ENCODE results near the gene PARD6G.
"Not testable (repeated sequence)": the region's sequence is repeated elsewhere in the genome, so short reads cannot be mapped to it uniquely, and the experiment has no call there.

Gene PARD6G

DNA sequence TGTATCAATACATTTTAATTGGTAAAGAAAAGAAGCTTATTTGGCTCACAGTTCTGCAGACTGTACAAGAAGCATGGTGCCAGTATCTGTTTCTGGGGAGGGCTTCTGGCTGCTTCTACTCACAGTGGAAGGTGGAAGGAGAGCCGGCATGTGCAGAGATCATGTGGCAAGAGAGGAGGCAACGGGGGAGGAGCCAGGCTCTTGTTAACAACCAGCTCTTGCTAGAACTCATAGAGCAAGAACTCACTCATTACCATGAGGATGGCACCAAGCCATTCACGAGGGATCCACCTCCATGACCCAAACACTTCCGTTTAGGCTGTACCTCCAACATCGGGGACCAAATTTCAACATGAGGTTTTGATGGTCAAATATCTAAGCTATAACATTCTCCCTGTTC lies 7.5 kb downstream of the PARD6G start:
- no peak for DNase-seq

DNA sequence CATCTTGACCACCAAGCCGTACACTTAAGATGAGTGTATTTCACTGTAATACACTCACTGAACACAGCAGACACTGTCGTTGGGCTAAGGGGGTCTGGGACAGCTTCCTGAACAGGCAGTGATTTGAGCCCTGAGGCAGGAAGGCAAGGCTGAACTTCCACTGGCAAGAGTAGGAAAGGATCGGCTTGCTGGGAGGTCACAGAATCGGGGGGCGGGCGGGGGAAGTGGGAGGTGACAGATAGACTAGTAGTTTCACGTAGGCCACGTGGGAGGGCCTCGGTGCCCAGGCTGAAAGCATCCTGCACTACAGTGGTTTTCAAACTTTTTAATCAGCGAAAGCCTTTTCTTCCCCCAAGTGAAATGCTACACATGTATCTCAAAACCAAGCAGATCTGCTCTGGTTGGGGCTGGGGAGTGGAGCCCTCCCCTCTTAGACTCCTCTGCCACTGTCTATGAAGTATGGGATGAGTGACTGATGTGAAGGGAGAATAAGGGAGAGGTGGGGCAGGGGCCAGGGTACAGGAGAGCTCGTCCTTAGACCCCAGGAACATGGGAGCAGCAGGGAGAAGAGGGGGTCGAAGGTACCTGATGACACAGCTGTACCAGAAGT lies 8.6 kb downstream of the PARD6G start:
- DNase-seq = no peak

DNA sequence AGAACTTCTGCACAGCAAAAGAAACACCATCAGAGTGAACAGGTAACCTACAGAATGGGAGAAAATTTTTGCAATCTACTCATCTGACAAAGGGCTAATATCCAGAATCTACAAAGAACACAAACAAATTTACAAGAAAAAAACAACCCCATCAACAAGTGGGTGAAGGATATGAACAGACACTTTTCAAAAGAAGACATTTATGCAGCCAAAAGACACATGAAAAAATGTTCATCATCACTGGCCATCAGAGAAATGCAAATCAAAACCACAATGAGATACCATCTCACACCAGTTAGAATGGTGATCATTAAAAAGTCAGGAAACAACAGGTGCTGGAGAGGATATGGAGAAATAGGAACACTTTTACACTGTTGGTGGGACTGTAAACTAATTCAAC lies 9.8 kb downstream of the PARD6G start:
- DNase-seq = not testable (repeated sequence)

DNA sequence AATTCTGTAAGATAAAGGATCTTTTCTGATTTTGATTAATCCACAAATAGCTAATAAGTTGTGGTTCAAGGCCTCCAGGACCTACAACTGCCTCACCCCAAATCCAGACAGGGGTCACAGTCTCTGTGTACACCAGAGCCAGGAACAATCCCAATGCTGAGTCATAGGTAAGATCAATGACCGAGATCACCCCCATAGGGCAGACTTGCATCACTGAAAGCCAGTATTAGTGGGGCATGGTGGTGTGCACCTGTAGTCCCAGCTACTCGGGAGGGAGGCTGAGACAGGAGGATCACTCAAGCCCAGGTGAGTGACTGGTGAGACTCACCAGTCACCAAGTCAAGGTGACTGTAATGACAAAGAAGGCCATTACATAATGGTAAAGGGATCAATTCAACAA lies 12.9 kb downstream of the PARD6G start:
- no peak for DNase-seq

DNA sequence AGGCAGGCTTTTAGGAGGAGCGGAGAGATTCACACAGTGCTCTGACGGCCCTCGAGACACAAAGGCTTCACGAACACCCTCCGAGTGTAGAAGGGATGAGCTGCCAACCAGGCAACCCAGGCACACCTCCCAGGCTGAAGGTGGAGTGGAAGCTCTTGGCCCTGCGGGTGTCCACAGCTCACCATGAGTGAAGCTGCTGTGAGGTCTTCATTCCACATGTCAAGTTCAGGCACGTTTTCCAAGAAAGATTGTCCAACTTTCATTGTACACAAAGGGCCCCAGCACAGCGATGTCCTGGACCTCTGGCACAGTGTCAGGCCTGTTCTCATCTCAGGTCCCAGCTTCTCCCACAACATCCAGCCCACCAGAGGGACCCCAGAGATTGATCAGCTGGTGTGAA lies 13.4 kb downstream of the PARD6G start:
- DNase-seq = no peak

DNA sequence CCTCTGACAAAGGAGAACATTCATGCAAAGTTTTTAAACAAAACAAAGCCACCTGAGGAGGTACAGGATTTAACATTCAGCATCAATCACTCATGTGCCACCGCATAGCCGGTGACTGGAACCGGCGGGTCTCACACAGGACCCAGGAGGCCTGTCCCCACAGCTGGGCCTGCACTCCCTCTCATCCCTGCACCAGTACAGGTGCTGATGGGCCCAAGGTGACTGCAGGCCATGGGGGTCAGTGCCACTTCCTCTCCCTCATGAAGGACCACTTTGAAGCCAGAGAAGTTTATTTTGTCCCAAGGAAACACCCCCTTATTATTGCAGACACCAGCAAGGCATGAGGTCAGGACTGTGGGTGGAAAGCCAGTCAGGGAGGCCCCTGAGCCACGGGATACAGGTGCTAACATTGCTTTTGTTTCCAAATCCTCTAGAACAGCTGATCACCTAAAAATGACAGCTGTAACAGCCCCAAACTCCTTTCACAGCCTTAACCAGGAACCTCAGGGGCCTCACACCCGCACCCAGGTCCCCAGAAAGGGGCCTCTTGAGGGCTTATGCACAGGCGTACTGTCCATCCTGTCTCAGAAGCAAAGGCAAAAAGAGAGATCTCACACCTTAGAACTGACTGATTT lies 14.0 kb downstream of the PARD6G start:
- no peak for DNase-seq

DNA sequence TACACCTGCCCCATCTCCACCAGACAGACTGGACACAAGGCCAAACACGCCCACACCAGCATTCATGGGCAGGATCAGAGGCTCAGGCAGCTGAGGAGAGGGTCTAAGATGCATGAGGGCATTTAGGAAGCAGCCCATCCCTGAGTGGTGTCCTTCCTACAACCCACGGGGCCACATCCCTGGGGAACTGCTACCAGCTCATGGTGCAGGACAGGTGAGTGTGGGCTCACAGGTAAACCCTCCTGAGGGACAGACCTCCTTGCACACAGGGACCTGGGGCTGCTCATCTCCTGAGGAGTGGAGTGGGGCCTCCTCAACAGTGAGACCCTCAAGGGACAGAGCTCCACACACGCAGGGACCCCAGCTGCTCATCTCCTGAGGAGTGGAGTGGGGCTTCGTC lies 14.6 kb downstream of the PARD6G start:
- no peak for DNase-seq

DNA sequence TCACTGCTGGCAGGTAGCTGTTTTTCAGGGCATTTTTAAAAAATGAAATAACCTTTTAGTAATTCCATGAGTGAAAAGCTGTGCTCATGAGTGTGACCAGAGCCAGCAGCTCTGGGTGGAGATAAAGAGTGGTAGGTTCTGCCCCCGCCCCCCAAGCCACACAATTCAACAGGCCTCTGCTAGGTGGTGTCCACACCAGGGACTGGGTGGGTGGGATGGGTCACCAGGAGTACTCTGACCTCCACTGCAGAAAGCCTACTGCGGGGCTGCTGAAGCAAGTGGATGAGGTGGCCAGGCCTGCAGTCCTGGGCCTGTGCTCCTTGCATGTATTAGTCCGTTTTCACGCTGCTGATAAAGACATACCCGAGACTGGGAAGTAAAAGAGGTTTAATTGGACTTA lies 15.3 kb downstream of the PARD6G start:
- DNase-seq = no peak

DNA sequence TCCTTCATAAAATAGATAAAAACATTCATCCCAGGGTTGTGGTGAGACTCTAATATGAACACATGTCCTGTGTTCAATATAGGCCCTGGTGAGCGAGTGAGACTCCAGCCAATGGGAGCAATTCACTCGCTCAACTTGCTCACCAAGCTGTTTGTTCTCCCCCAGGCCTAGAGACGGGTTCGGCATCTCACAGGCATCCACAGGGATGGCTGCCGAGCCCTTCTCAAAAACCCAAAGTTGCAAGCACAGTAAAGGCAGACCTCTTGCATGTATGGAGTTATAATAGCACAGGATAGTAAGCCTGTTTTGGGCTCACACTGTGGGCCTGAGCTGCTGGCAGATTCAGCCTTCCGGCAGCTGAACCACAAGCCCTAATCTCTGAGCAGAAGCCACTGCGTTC lies 15.7 kb downstream of the PARD6G start:
- no peak for DNase-seq

DNA sequence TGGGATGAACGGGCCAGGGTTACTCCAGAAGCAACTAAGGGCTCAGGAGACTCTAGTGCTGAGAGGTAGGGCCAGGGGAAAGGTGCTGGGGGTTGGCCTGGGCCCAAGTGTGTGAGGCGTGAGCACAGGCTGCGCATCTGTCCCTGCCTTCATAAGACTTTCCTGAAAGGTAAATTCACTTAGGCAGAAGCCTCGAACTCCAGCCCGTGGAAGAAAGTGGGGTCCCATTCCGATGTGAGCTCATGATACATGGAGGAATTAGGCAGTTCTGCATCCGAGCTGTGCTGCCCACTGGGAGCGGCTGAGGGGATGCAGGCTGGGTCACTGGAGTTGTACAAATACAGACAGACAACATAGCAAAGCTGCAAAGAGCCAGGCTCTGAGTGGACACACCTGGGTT lies 16.2 kb downstream of the PARD6G start:
- DNase-seq = no peak

DNA sequence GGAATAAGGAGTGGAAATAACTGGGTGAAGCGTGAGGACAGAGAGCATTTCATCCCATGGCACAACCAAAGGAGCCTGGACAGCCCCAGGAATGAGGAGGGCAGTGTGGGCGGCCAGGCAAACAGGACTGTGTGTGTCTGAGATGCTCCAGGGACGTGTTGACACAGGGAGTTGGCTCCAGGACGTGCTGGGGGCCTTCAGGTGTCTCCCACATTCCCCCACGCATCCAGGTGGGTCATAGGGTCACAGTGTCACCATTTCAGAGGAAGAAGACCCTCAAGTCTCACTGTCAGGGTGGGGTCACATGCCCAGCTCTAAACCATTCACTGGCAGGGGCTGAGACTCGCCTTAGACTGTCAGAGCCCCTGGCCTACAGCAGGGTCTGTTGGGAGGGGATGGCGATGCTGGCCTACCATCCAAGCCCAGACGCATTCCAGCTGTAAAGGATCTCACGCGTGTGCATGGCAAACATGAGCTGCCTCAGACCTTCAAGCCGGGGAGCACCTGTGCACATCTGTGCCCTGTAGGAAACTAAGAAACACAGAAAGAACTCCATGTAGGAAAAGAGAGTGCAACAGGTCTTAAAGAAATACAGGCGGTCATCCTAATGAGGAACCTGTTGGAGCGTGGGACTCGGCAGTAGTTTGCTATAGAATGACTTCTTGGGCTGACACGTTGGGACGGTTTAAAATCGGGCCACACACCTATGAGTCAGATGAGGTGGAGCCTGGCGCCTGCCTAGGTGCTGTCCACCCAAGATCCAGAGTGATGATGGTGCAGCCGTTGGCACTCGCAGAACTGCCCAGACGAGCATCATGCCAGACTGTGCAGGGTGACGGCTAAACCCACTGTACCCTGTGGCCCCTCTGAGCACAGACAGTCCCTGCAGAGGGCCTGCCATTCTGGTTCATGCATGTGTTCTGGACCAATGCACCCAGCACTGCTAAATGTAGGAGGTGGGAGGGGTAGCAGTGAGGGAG lies 17.3 kb downstream of the PARD6G start:
- DNase-seq = no peak

DNA sequence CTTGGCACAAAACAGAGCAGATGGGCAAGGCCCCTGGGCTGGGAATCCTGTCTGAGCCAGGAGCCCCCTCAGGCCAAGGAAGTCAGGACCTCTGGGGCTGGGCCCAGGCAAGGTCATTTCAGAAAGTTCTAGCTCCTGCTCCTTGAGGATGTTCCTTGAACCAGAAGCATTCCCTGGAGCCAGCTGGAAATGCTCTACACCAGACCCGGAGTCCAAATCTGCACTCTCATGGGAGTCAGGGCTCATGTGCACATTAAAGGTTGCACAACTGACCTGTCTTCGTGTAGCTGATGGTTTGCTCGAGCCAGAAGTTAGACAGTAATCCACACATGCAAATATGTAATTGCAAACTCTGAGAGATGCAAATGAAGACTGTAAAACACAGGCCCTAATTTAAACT lies 18.0 kb downstream of the PARD6G start:
- DNase-seq = no peak

DNA sequence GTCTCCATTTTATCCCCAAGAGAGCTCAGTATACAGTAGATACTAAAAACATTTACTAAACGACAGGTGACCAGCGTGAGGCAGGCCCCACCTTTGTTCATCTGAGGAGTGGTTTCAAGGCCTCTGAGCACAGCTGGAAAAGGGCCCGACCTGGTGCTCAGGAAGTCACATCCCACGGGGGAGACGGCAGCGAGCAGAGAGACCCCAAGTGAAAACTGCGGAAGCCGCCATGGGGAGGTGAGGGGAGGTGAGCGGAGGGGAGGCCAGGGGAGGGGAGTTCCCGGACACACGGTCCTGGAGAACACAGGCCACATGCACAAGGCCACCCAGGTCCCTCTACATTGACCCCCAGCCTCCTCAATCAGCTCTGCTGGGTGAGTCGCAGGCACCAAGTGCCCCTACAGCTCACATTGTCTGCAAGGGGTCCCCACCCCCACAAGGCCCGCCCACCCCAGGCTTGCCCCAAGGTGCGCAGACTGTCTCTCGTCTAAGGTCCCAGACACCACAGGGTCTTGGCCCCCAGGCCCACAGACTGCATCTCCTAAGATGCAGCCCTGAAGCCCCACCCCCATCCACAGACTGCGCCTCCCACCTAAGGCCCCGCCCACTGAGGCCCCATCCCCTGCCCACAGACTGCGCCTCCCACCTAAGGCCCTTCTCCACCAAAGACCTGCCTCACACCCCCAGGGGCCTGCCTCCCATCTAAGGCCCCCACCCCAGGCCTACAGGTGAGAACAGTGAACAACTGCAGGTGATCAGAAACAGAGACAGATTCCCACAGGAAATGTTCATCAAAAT lies 19.1 kb downstream of the PARD6G start:
- no peak for DNase-seq

DNA sequence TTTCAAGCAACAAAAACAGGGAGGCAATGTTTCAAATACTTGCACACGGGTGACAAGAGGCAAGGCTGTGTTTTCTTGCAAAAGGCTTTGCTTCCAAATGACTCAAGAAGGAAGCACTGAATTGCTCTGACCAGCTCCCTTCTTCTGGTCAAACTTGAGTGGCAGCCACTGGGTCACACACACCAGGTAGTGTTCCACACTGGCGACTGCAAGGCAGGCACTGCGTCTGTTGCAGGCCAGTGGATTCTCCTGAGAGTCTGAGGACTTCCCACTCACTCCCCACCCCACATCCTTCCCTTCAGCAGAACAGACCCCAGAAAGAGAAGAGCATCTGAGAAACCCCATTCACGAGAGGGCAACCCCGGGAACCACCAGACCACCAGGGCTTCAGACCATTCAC lies 19.8 kb downstream of the PARD6G start:
- DNase-seq = no peak

DNA sequence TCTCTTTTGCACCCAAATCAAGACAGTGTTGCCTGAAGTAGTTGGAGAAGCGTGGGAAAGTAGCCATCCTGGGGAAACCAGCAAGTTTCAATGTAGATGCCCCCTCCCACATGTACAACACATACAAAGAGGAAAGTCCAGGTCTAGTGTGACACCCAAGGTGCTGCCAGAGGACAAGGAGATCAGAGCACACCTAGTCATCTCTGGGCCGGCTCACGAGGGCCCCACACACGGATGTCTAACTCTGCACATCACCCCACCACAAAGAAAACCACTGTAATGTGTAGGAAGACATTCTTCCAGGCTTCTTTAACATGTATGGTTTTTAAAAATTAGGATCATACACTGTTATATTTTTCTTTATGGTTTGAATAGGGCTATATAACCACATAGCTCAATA lies 21.6 kb downstream of the PARD6G start:
- DNase-seq = no peak

DNA sequence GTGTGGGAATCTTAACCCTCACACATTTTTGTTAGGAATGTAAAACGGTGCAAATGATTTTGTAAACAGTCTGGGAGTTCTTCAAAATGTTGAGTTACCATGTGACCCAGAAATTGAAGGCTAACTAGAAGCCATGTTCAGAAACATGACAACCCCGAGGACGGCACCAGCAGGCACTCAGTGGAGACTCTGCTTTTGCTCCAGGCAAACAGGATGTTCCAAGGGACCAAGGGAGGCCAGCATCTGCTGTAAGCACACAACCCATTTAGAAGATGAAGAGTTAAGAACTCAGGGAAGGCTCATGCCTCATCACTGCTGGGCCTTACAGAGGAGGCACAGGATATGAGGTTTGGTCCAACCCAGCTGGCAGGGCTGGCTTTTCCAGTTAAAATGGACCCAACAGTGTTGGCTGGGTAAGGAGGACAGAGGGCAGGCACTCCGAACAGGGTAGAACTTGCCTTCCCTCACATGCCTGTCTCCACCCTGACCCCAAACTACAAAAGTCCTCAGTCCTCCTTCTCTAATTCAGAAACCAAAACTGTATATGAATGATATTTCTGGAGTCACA lies 23.6 kb downstream of the PARD6G start:
- no peak for DNase-seq

DNA sequence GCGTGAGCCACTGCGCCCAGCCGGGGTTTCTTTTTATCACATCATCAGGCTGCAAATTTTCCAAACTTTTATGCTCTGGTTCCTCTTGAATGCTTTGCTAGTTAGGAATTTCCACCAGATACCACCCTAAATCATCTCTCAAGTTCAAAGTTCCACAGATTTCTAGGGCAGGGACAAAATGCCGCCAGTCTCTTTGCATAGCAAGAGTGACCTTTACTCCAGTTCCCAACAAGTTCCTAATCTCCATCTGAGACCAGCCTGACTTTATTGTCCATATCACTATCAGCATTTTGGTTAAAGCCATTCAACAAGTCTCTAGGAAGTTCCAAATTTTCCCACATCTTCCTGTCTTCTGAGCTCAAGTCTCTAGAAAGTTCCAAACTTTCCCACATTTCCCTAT lies 27.8 kb downstream of the PARD6G start:
- not testable (repeated sequence) for DNase-seq

DNA sequence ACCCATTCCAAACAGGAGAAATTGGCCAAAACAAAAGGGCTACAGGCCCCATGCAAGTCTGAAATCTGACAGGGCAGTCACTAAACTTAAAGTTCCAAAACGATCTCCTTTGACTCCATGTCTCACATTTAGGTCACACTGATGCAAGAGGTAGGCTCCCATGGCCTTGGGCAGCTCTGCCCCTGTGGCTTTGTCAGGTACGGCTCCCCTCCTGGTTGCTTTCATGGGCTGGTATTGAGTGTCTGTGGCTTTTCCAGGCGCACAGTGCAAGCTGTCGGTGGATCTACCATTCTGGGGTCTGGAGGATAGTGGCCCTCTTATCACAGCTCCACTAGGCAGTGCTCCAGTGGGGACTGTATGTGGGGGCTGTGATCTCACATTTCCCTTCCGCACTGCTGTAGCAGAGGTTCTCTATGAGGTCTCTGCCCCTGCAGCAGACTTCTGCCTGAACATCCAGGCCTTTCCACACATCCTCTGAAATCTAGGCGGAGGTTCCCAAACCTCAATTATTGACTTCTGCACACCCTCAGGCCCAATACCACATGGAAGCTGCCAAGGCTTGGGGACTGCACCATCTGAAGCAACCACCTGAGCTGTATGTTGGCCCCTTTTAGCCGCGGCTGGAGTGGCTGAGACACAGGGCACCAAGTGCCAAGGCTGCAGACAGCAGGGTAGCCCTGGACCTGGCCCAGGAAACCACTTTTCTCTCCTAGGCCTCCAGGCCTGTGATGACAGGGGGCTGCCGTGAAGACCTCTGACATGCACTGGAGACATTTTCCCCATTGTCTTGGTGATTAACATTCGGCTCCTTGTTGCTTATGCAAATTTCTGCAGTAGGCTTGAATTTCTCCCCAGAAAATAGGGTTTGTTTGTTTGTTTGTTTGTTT lies 28.7 kb downstream of the PARD6G start:
- DNase-seq = no peak

DNA sequence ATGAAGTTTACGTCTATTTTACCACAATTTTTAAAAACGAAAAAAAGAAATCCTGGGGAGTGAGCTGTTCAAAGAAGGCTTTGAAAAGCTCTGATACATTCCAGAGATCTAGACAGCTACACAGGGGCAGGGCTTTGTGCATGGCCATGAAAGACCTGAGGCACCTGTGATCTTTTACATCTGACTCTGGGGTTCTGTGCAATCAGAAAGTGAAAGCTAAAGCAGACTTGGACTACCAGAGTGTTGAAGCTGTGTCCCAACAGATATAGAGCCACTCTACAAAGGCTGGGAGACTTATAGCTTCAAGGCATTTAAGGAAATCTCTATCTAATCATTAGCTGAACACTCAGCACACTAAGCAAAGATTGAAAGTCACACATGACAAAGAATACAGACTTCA lies 34.1 kb downstream of the PARD6G start:
- no peak for DNase-seq

DNA sequence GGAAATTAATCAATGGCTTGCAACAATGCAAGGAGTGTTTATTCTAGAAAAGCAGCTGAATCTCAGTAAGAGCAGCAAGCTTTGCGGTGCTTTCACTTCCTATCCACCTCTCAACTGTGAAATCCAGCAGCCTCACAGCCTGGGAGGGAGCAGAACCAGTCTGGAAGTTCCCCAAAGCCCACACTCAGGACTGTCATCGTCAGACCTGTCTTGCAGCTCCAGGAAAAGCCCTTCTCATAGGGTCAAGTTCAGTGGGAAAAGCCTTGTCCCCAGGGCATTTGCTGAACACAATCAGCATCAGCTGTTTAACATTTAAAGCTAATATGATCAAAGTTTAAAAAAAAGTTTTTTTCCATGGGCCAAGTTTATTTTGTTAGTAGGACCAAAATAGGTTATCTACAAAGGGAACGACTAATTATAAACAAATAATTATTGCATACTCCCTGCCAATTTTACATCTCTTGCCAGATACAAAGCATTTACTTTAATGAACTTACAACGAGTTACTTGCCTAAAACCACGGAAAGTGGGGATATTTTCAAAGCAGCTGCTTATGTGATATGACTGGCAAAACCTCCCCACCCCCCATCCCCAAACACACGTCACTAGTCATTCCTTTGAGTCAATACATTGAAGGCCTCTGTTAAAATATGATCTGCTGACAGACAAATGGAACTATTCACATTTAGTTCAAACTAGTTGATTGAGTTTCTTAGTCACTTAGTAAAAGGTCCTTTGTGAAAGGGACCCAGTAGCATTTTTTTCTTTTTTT lies 36.8 kb downstream of the PARD6G start:
- DNase-seq = no peak

DNA sequence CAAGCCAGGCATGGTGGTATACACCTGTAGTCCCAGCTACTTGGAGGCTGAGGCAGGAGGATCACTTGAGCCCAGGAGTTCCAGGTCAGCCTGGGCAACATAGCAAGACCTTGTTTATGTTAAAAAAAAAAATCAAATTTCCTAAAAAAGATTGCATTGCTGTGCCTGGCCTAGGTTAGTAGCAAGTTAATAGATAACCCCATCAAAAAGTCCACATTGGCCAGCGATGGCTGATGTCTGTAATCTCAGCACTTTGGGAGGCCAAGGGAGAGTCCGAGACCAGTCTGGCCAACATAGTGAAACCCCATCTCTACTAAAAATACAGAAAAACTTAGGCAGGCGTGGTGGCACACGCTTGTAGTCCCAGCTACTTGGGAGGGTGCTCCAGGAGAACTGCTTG lies 38.7 kb downstream of the PARD6G start:
- no peak for DNase-seq

Data from NCI-H1092 (cell line).